HG03520 (cell line): ENCODE results near the gene KCNG2.

Experiments
- ATAC-seq: cut with Tn5 transposase; IDR thresholded peaks from one replicate; pipeline ENCODE4 v1.9.1; 2021; ENCODE audit warnings: mild to moderate bottlenecking, moderate library complexity; ENCODE audit not compliant: unreplicated experiment

The KCNG2 gene

DNA sequence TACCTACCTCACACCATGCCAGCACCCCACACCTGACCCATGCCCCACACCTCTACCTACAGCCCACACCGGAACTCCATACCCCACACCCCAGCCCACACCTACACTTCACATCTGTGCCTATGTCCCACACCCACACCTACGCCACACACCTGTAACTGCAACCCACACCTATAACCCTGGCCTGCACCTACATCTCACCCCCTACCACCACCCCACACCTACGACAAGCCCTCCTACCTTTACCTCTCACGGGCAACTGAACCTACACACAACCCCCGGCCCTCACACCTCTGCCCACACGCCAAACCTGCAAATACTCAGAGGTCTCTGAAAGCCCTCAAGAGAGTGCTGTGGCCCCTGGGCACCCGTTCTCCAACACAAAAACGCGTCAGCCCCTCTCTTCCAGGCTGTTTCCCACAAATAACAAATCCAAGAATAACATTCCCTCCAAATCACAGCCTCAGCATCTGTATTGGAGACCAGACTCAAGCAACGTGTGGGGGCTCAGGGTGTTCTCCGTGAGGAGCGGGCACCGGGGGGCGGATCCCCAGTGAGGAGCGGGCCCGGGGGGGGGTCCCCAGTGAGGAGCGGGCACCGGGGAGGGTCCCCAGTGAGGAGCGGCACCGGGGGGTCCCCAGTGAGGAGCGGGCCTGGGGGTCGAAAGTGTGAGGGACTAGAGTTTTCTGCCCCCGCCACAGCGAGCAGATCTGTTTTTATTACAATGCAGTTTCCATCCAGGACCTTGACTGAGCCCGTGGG lies 120.3 kb downstream of the KCNG2 start:
- ATAC-seq, result no peak

DNA sequence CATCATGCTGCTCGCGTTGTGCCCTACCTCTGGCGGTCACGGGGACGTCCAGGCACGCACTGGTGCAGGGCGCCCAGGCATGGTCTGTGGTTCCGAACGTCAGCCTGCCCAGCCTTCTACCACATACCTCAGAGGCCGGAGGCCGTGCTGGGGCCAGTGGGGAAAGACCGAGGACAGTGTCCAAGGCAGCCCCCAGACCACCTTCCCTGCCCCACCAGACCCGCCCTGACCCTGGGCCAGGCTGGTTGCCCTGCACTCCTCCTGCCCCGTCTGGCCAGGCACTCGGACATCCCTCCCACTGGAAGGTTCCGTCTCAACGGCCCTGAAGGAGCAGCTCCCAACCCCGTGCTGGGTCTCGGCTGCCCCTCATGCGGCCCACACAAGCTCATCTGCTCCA lies 120.9 kb downstream of the KCNG2 start:
- ATAC-seq, result no peak

DNA sequence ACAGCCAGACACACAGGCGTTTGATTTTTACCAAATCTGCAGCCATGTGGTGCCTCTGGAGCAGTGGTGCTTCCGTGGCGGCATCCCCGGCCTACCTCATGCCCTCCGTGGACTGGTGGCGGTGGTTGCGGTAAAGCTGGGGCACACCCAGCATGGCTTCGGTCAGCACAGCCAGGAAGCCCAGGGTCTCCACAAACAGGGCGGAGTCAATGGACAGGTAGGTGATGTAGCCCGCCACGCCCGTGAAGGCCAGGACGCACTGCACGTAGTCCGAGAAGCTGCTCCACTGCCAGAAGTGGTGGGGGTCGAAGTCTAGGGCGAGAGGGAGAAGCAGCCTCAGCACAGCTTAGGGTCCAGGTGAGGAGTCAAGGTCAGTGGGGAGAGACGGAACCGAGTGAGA lies 121.4 kb downstream of the KCNG2 start:
- no peak for ATAC-seq

DNA sequence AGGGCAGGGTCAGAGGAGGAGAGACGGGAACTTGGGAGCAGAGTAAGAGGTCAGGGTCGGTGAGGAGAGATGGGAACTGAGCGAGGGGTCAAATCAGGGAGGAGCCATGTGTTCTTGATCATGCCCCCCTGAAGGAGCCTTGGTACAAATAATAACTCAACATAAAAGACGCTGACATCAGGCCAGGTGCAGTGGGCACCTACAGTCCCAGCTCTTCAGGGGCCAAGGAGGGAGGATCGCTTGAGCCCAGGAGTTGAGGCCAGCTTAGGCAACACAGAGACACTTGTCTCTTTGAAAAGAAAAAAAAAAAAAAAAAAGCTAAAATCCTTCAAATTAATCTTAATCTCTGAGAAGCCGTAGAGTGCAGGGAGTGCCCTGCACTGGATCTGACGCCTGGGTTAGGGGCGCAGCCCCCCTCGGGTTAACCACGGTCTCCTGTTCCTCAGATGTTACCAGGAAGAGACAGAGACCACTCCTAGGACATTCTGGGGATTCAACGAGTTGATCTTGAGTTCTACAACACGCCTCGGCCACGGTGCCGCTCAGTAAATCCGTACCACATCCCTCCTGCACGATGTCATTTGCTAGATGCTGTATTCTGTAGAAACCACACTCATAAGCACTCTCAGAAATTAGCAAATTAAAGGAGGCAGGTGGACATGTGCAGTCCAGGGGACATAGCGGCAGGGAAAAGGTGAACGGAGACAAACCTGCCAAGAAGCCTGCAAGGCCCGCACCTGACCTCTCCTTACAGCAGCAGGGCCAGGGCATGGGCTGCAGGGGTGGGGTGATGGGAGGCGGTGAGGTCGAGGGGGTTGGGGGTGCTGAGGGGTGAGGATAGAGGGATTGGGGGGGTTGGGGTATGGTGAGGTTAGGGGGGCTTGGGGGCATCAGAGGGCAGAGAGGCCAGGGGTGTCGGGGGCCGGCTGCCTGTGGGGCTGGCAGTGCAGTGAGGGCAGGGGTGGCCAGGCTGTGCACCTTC lies 124.5 kb downstream of the KCNG2 start:
- no peak for ATAC-seq

DNA sequence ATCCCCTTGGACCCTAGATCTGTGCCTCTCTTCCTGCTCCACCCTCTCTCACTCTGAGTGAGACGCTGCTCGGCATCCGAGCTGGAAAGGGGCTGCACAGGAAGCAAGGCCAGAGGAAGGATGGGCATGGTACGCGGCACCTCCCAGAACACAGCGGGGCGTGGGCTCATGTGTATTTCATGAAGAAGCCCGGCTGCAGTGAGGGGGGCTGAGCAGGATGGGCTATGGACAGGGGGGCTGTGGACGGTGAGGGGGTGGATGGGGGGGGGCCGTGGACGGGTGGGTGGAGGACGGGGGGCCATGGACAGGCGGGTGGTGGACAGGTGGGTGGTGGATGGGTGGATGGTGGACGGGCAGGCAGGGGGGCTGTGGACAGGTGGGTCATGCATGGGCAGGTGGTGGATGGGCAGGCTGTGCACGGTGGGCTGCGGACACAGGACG lies 125.3 kb downstream of the KCNG2 start:
- ATAC-seq, result no peak

DNA sequence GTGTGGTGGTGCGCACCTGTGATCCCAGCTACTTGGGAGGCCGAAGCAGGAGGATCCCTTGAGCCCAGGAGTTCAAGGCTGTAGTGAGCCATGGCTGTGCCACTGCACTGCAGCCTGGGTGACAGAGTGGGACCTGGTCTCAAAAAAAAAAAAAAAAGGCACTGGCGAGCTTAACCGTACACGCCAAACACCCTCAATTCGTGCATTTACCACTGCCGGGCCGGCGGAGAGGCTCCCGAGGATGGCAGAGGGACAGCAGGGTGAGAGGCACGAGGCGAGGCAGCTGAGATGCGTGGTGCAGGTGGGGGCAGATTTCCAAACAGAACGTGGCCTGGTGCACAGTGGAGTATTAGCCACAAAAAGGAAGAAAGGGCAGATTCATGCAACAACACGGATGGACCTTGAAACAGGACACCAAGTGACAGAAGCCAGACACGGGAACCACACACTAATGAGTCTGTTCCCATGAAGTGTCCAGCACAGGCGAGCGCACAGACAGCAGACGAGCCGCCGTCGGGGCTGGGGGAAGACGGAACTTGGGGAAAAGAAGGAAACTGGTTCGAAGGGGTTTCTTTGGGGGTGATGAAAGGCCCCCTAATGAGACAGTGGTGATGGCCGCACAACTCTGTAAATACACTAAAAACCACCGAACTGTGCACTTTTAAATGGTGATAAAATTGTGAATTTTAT lies 126.3 kb downstream of the KCNG2 start:
- ATAC-seq, result no peak

DNA sequence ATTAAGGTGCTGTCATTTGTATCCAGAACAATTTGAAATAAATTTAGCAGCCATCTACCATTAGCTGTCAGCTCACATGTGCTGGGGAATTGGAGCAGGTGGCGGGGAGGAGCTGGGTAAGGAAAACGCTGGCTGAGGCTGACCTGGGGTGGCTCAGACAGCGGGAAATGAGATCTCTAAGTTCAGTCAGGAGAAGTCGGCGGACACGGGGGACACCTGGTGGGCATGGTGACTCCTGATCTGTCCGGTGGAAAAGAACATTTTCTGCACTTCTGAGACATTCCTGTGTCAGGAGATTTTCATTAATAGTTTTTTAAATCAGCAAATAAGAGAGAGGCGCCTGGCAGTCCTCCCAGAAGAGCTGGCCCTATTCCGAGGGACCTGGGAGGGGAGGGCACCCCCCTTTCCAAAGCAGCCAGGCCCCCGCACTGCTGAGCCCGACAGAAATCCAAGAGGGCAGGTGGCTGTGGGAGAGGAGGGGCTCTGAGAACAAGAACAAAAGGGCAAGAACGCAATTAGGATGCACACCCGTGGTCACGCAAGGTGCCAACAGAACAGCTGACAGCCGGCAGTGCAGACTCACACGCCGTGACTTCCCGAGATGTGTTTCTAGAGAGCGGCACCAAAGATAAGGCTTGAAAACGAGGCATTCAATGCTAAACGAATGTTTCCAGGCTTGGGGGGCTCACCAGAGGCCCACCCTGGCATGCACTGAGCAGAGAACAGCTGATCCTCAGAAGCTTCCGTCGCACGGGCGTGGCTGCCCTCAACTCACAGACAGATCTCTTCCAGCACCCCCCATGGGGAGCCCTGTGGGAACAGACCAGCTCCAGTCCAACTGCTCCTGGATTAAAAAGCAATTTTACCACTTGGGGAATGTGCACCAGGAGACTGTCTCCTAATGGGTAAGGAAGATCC lies 127.3 kb downstream of the KCNG2 start:
- no peak for ATAC-seq

DNA sequence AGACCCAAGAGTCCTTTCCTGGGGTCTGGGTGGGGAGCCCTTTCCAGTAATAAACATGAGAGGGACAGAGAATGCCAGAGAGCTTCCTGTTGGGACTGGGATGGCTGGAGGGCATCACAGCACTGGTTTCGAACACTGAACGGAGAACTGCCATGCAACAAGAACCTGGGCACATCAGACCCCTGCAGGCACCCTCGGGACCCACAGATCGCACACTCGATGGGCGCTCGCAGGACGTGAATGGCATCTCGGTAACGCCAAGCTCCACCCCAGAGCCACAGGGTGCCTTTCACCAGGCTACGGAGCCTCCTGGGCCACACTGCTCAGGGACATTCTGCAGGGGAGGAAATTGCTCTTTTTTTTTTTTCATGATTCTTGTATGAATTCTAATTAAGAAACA lies 128.6 kb downstream of the KCNG2 start:
- ATAC-seq, result no peak

DNA sequence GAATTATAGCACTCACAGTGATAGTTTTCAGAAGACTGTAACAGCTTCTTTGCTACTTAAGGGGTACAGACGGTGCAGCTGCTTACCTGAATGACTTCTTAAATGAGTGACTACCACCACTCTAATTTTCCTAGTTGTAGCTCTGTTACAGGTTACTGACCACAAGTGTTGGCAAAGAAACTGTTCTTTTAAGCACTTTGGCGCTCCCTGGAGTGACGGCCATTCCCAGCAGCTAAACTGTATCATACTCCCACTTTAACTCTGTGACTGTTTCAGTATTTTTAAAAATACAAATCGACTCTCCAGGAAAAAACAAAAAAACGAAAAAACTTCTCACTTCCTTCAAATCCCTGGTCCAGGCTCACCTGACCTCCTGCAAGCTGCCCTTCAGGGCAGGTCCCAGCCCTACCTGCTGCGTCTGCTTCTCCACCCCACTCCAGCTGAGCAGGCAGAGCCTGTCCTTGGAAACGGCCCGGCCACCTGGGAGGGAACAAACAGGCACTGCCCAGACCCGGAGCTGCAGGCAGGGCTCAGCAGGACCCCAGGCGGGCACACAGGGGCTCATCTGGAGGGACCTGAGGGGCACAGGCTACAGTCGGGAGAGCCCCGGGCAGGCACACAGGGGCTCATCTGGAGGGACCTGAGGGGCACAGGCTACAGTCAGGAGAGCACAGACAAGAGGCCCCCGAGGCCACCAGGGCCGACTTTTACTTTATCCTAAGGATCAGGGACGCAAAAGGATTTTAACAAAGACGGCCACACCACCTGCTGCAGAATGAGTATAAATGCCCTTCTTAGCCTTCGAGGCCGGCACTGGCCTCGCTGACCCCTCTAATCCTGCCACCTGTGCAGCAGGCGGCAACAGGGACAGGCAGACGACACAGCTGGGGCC lies 129.2 kb downstream of the KCNG2 start:
- ATAC-seq, result no peak

DNA sequence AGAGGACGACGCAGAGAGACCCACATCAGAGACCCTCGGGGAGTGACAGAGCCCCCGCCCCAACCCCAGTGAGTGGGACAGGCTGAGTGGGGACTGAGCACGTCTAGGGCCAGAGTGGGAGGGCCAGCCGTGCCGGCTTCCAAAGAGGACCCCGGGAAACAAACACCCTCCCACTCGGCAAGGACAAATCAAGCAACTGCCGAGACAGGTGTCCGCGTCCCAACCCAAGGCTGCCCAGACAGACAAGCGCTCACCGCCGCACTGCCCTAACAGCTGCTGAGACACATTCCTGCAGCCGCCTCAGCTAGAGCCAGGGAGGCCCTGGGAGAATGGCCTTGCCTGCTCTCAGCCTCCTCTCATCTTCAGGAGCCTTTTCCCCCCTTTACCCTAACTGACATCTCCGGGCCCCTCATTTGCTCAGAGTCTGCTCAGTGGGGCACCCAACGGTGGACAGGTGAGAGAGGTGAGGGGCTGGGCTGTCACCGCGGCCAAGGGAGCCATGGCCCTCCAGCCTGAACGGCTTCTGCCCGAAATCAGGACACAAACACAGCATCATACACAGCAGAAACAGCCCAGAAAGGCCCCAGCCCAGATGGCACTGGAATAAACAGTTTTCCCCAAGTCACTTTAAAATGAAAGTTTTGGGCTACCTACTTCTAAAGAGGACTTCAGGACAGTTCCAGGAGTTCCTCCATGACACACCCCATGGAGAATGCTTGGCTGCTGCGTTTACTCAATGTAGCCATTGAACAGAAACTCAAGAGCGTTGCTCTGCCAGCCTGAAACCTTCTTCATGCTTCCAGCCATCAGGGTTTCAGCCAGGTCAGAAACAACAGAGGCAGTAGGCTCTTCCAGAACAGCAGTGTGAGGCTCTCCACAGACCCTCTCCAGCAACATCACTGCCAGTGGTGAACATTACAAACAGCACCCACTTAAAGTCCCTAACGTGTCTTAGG lies 130.1 kb downstream of the KCNG2 start:
- no peak for ATAC-seq

DNA sequence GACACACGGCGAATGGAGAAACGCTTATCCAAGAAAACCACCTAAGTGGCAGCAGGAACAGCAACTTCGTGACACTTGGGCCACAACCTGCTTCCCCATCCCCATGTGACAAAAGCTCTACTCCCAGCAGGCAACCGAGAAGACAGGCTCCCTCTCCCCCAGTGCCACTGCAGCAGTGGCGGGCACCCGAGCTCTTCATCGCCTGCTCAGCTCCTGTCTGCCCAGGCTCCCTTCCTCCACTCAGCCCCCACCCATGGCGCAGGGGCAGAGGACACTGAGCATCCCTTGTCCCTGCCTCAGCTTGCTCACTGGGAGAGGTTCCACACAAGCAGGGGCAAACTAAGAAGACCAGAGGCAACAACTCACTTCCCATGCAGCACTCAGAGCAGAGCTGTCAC lies 130.8 kb downstream of the KCNG2 start:
- ATAC-seq, result no peak

DNA sequence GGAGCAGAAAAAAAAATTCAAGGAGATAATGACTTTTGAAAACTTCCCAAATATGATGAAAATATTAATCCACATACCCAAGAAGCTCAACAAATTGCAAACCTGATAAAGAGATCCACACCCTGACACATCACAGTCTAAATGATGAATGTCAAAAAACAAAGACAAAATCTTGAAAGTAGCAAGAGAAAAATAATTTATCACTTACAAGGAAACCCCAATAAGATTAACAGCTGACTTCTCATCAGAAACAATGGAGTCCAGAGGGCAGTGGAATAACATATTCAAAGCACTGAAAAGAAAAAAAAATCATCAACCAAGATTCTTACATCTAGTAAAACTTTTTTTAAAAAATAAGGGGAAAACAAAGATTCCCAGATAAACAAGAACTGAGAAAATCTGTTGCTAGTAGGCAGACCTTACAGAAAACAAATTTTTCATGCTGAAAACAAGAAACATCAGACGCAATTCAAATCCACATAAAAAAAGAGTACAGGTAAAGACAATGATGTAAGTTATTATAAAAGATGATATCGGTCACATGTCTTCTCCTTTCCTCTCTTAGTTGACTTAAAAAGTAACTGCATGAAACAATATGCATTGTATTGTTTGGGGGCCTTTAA lies 132.4 kb downstream of the KCNG2 start:
- no peak for ATAC-seq

DNA sequence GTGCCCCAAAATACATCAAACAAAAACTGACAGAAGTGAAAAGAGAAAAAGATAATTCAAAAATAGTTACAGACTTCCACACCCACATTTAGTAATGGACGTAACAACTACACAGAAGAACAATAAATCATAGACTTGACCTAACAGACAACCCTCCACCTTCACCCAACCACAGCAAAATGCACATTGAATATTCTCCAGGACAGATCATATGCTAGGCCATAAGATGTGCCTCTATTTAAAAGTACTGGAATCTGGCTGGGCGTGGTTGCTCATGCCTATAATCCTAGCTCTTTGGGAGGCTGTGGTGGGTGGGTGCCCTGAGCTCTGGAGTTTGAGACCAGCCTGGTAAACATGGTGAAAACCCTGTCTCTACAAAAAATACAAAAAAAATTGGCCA lies 133.7 kb downstream of the KCNG2 start:
- no peak for ATAC-seq

DNA sequence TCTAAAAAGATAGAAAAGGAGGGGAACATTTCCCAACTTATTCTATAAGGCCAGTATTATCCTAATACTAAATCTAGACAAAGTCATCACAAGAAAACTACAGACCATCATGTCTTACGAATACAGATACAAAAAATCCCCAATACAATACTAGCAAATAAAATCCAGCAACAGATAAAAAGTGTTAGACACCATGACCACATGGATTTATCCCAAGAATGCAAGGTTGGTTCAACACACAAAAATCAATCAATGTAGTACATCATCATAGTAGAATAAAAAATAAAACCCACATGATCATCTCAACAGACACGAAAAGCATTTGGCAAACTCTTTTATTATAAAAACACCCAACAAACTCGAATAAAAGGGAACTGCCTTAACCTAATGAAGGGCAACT lies 135.2 kb downstream of the KCNG2 start:
- no peak for ATAC-seq

DNA sequence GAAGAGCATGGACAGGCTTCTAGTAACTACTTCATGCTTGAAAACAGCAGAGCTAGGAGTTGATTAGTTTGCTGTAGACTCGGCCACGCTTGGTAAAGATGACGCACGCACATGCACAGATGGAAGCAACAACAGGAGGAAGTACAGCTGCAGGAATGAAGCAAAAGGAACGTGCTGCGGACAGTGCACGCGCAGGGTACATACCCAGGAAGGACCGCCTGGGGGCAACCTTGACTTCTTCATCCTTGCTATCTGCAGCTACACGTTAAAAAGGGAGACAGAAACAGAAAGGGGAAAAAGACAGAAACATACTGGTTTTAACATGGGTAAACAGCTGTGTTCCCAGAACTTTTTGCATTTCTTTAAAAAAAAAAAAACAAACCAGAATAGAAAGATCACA lies 136.0 kb downstream of the KCNG2 start:
- ATAC-seq, result no peak

DNA sequence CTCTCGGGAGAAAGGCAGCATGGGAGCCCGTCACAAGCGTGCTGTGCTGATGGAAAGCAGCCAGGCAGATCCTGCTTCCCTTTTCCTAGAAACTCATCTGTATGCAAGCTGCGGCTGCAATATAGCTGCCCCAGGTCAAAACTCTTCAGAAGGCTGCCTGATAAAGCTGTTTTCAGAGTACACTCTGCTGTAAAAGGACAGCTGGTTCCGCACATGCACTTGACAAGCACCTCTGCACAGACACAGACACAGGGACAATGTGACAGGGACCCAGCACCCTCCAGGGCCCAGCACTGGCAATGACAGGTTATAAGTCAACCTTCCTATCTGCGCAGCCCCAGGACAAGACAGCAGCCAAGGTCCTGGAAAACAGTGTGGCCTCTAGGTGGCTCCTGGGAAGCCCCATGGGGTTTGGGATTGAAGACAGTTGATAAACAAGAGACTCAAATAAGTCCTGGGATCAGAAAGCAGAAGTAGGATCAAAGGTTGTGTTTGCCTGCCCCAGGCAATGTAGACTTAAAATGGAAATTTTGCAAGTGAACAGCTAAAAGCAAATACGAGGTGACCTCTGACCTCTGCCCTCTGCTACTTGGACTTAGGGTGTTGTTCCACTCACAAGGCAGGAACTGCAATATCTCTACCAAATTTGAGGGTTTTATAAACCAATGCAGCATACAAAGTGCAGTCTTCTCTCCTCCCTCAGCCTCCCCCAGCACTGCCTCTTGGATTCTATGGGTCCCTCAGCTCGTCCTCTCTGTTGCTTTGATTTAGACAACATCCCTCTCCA lies 136.8 kb downstream of the KCNG2 start:
- ATAC-seq, result no peak

DNA sequence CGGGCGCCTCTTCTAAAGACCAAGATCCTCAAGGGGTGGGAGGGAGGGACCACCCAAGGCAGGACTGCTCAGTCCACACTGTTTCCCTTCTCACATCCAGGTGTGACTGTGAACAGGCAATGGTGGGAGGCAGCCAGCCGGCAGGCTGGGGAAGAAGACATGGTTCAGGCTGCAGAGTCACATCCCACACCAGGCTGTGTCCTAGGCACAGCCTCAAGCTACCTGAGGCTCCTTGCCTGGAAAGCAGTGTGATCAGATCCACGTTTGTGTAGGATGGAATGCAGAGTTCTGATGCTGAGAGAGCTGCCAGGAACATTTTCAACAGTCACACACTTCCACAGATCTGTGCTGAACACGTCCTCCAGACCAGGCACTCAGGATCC lies 137.4 kb downstream of the KCNG2 start:
- no peak for ATAC-seq
